Daoy (cell line): ENCODE results near the gene INSRR. TPM values are rescaled to one million over a fixed set of nuclear protein-coding genes. Genes with fewer than 3 reads are reported as not detected.

Experiments used
- DNase-seq: peaks from one replicate; pipeline ENCODE4 v3.0.0-alpha.2; 2015; ENCODE audit warnings: low read depth
- total RNA-seq: library from RNA; depleted of rRNA; stranded (reverse); fragments of >200 nt; shearing (Covaris generic); gene quantifications from 2 replicates; pipeline ENCODE4 v1.2.3, GENCODE V29; 2014

Gene INSRR
- total RNA-seq, 1 experiment from 2014 or later, result not detected

DNA sequence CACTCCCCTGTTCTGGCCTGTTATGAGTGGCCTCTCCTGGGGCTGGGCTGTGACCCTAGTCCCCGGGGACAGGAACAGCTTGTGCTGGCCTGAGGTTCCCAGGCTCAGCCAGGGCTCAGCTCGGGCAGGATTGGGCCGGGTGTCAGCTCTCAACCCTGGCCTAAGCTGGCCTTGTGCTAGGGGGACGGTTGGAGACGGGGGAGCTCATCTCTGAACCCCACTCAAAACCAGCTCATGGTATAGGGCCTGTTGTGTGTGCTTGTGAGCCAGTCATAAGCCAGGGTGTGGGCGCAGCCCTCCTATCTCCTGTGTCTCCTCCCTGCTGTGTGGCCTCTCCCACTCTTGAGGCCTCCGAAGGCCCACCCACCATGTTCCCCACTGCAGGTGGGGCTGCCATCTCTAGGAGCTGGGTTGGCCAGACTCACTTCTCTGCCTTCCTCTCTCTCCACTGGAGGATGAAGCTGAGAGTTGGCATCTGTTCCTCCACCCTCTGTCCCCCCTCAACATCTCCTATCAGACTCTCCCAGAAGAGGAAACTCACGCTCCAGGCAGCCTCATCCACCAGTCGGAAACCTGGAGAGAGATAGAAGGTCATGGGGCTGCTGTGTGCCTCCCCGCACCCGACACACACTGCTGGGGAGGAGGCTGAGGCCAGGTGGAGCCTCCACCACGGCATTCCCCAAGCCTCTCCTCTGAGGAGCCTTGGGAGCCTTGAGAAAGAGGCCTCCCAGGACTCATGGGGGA lies 36.0 kb upstream of the INSRR start:
- DNase-seq, result no peak

DNA sequence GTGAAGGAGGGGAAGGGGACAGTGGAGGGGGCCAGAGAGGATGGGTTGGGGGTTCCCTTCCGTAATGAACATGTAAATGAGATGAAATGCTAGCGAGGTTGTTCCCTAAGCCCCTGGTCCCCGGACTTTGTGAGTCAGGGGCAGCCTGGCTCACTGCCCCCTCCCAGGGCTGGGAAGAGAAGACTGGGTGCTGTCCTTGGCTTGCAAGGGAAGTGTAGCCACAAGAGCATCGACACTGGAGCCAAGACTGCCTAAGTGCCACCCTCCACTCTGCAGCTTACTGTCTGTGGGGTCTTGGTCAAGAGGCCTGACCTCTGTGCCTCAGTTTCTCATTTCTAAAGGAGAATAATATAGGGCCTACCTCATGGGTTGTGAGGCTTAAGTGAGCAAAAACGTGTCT lies 35.1 kb upstream of the INSRR start:
- no peak for DNase-seq

DNA sequence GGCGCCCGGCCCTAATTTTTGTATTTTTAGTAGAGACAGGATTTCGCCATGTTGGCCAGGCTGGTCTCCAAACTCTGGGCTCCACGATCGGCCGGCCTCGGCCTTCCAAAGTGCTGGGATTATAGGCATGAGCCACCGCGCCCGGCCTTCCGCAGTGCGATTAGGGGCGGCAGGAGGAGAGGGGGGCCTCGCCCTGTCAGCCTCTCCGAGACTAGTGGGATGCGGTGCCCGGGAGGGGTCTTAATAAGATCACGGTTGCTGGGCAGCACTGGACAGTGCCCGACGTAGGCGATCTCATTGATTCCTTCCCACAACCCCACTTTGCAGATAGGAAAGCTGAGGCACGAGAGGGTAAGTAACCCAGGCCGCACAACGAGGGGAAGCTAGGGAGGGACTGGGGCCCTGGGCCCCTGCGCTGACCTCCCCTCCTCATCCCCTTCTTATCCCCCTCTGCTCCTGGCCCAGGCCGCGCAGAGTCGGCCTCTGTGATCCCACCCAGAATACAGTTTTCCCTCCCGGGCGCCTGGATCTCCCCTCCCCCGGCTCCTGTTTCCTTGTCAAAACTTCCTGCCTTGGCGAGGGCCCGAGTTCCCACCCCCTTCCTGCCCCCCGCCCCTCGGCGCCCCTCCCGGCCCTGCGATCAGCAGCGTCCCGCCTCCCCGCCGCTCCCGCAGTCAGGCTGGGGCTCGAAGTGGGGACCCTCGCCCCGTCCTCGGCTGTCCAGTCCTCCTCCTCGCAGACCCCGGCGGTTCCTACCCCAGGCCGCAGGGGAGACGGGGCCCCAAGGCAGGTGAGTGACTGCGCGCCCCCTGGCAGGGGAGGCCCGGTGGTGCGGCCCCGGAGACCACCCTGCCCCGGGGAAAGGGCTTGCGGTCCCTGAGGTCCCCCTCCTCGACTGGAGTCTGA lies 34.4 kb upstream of the INSRR start, which contains the start of gene PEAR1:
Gene PEAR1 (plus strand): TSS at position 671 of the 906 bp plus-strand sequence. CDS start 10,209 bp downstream, outside the sequence.
- no peak for DNase-seq

DNA sequence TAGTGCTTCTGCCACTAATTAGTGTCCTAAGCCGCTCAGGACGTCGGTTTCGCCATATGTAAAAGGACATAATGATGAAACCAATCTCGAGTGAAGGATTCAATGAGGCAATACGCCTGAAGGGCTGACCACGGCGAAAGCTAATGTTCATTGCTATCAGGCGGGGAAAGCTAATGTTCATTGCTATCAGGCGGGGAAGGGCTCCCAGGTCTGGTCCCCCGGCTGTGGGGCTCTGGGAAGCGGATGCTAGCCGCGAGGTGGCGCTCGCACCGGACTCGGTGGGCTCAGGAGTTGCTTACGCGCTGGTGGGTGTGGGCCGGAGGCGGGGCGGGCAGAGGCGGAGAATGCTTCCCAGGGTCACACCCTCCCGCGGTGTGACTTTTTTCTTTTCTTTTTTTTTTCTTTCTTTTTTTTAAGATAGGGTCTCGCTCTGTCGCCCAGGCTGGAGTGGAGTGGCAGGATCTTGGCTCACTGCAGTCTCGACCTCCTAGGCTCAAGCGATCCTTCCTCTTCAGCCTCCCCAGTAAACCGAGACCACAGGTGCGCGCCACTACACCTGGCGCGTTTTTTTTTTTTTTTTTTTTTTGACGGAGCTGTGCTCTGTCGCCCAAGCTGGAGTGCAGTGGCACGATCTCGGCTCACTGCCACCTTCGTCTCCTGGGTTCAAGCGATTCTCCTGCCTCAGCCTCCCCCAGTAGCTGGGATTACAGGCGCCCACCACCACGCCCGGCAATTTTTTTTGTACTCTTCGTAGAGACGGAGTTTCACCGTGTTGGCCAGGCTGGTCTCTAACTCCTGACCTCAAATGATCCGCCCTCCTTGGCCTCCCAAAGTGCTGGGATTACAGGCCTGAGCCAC lies 33.5 kb upstream of the INSRR start:
- DNase-seq, result peak; percentile 95

DNA sequence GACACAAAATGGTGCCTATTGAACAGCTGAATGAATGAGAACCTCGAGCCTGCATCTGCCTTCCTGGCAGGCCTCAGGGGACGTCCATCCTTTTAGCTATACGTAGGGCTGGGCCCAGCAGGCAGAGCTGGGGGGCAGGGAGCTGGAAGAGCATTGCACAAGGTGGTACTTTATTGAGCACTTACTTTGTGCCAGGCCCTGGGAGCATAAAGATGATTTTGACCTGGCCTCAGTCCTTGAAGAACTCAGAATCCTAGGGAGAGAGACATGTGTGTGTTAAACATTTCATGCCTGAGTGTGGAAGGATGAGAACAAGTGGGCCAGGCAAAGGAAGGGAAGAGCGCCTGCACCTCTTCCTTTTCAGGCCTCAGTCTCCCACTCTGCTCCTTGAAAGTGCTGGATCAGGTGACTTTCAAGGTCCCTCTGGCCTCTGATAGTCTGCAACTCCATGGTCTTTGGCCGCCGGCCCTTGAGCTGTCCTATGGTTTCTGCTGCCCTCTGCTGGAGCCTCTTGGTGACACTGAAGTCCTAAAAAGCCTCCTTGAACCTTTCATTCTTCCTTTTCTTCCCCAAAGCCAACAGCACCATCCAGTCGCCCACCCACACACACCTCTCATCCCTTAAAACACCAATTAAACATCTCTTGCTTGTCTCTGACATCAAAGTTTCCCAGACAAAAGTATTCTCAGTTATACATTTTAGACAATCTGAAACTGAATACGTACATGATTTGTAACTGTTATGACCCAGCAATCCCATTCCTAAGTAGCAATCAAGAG lies 31.1 kb upstream of the INSRR start:
- DNase-seq, result peak; percentile 75

DNA sequence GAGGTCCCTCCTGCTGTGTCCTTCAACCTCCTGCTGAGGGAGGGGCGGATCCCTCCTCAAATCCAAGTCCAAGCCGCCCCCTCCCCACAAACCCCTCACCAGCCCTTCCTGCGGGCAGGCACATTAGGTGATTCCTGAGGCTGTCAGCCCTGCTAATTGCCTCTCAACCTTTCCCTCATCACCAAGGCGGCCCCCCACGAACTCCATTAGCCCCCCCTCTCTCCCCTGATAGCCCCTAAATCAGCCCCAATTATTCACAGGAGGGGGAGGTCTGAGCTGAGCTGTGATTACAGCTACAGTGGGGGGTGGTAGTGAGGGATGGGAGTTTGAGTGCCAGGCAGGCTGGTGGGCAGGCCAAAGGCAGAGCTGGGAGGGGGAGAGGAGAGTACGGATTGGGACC lies 28.8 kb upstream of the INSRR start:
- no peak for DNase-seq

DNA sequence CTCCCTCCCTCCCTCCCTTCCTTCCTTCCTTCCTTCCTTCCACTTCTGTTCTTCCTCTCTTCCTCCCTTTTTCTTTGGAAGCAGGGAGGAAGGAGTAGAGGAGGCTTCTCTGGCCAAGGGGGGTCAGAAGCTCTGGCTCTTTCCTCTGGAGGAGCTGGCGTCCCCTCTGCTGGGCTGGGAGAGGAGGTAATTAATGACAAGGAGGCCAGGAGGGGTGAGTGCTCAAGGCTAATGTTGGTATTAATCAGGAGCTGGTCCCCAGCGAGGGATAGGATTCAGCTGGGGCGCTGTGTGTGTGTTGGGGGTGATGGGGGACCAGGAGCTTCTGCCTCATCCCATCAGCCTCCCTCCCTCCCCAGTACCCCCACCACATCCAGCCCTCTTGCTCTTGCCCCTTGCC lies 28.4 kb upstream of the INSRR start:
- no peak for DNase-seq

DNA sequence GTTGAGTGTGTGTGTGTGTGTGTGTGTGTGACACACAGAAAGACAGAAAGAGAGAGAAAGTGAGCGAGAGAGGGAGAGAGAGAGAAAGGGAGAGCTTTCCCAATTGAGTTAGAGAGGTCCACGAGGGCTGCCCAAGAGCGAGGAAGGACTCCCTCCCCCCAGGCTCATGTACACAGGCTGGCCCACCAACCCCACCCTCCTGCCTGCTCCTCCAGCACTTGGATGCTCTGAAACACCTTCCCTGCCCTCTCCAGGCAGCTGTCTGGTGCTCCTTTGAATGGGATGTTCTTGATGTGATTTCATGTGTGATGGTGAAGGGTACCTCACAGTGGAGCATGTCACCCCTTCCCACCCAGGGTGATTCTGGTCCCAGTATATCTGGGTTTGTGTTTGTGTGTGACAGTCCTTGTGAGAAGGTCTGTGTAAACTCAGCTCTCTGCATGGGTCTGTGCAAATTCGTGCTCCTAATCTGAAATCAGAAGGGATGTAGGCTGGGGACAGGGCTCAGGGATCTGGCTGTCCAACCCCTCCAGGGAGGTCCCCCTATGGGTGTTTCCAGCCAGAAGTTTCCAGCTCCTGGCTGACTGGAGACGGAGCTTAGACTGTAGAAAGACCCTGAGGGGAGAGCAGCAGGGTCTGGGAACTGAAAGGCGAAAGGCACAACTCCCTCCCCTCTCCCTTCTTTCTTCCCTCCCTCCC lies 27.8 kb upstream of the INSRR start:
- DNase-seq, result no peak

DNA sequence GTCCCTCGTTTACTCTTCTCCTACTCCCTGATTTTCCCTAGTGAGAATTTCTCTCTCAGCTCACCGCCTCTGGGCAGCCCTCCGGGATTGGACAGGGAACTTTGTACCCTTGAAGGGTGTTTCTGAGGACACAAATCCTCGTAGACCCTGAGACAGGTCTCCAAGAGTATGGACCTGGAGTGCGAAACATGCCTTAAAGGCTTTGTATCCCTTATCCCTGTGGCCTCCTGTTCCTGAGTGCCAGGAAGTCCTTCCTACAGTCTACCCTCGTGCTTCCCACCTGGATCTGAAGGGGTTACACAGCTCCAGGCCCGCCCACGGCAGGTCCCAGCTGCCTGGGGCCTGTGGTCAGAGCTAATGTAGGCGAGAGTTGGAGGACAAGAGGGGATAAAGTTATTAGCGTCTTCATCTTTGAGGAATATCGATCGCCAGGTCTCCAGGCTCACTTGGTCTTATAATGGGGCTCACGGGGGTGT lies 27.0 kb upstream of the INSRR start:
- DNase-seq, result no peak

DNA sequence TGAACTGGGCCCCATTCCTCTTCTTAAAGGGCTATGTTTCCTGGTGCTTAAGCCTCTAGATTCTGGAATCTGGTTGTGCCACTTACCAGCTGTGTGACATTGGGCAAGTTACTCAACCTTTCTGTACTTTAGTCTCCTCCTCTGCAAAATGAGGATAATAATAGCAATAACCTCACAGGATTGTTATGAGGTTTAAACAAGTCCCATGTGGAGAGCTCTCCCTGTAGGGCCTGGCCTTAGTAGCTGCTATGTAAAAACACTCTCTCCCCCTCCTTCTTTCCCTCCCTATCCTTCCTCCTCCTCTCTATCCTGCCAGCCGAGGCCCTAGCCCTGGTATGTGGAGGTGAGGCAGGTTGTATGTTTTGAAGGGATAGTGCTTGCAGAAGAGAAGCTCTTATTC lies 26.4 kb upstream of the INSRR start:
- DNase-seq, result no peak

DNA sequence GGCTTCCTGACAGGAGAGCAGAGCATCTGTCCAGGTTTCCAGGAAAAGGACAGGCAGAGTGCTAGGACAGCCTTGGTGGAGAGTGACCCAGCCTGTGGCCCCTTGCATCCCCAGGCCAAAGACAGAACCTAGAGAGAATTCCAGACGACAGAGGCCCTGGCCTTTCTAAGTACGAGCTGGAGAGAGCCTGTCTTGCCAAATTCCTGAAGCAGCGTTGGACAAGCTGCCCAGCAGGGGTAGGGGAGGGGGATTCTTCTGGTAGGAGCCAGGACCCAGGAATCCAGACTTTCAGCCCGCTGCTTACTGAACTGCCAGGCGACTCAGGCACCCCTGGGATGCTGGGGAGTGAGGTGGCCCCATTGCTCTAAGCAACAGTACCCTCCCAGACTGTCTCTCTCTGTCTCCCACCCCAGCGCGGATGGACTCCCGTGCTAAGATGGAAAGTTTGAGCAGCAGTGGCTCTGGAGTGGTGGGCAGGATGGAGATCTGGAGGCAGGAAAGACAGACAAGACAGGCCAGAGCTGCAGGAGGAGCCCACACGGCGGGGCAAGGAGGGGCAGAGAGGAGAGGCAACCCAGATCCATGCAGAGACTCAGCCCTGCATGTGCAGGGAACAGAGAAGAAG lies 25.8 kb upstream of the INSRR start:
- no peak for DNase-seq

DNA sequence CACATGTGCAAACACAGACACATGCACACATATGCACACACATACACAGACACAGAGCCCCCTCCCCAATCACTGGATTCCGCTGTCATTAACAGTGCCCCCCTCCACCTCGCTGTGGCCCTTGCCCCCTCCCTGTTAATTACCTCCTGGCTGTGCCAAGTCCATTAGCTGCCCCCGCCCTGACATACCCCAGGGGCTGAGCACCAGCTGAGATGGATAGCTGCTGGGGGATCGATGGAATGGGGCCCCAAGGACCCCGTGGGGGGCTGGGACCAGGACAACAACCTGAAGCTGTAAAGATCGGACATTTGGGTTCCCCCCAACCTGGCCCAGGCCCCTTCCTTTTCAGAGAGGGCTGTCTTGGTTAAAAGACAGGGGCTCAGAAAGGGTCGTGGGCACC lies 25.0 kb upstream of the INSRR start:
- no peak for DNase-seq

DNA sequence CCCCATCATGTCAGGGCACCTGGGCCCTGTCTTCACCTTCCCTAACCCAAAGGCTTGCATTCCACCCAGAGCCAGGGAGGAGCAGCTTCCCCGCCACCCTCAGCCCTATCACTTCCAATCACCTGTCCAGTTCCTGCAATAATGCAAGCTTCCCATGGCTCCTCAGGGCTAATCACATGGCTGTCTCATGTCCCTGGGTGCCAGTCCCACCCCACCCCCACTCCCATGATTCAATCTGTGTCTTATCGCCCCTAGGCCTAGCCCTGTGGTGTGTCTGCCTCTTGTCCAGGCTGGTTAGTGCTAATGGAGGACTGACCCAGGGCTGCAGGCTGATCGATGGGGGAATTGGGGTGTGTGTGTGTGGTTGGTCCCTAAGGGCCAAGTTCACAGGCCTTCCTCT lies 23.6 kb upstream of the INSRR start:
- no peak for DNase-seq

DNA sequence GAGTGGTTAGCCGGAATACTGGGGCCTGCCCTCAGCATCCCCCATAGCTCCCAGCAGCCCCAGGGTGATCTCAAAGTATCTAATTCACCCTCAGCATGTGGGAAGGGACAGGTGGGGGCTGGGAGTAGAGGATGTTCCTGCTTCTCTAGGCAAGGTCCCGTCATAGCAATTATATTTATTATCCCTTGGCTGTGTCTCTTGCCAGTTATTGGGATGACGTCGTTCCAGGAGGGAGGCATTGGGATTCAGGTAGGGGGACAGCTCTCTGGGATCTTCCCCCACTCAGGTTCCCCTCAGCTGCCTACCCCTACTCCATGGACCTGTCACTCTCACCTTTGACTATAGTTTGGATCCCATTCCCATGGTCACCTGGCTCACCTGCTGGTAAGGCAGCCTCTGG lies 22.7 kb upstream of the INSRR start:
- no peak for DNase-seq

DNA sequence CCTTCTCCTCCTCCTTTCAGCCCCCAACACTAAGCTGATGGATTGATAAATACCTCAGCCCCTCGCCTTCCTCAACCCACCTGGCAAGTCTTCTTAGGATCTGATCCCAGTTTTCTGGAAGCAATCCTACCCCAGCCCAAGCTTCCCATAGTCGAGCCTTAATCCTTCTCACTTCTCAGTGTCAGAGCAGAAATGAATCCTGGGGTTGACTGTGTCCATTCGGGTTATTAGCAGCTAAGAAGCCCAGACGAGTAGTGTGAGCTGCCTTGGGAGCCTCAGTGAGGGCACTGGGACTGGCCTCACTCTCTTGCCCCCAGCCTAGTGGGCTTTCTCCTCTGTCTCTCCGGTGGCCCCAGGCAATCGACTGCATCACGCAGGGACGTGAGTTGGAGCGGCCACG lies 22.2 kb upstream of the INSRR start:
- no peak for DNase-seq

DNA sequence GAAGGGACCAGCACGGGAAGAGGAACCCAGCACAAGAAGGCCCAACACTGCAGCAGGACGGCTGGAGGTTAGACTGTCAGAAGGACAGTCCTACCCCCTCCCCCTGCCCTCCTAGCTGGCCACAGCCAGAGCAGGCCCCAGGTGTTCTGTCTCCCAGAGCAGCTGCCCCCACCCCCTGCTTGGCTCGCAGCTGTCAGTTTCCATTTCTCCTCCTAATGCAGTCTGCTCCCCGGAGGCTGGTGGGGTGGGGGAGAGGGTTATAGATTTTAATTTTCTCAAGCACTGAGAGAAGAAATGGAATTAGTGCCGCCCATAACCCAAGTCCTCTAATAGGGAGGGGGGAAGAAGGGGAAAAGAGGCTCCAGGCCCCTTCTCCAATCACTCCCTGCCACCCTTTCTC lies 21.6 kb upstream of the INSRR start:
- no peak for DNase-seq

DNA sequence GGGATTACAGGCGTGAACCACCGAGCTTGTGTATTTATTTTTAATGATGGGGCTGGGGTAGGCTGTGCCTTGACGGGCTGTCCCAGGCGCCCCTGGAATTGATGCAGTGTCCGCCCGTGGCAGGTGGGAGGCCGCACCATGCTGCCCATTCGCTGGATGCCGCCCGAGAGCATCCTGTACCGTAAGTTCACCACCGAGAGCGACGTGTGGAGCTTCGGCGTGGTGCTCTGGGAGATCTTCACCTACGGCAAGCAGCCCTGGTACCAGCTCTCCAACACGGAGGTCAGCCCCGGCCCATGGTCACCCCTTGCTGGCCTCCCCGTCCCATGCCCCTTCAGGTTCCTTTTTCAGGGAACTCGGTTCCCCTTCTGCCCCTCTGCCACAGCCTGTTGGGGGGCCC lies 21.0 kb upstream of the INSRR start:
- DNase-seq, result no peak

DNA sequence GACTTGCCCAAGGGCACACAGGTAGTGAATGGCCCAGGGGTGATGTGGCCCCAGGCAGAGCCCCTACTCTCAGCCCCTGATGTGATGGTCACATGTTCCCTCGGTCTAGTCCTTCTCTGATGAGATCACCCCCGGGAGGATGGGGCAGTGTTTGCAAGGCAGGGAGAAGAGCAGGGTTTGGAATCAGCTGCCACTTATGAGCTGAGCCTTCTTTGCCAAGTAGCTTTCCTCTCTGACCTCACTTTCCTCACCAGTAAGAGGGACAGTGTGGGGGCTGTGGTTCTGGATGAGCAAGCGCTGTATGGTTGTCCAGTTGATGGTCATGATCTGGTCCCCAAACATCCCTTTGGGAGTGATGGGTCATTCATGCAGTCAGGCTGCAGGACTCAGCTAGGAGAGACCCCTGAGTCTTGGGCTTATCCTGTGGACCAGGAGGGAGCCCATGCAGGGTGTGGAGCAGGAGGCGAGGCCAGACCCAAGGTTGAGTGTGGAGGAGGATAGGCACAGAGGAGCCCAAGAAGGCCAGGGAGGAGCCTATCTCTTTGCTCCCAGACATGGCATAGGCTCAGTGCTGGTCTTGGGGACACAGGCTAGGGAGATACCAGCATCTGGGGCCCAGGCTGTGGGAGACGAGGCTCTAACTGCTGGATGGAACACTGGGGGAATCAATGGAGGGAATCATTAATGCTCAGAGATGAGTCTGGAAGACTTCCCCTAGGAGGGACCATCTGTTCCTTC lies 18.7 kb upstream of the INSRR start:
- no peak for DNase-seq

DNA sequence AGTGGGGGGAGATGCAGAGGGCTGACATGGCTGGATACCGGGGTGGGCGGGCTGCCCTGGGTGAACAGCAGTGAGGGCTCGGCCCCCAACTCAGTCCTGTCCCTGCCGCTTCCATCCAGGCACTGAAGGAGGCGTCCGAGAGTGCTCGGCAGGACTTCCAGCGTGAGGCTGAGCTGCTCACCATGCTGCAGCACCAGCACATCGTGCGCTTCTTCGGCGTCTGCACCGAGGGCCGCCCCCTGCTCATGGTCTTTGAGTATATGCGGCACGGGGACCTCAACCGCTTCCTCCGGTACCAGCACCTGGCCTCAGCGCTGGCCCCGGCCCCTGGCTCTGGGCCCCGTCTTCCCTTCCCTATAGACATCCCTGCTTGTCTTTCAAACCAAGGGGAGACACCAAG lies 17.4 kb upstream of the INSRR start:
- DNase-seq, result no peak

DNA sequence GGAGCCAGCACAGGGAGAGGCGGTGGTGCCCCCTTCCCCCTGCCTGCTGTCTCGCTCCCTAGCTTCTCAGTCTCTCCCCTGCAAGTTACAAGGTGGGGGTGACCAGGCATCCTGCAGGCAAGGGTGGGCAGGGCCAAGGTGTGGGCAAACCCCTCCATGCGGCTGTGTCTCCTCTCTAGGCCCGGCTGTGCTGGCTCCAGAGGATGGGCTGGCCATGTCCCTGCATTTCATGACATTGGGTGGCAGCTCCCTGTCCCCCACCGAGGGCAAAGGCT lies 16.4 kb upstream of the INSRR start:
- no peak for DNase-seq
